Lung (tissue), 12 donors: ENCODE measurements around the gene STK11IP. TPM values are rescaled to one million over a fixed set of nuclear protein-coding genes. Genes with fewer than 3 reads are reported as not detected.

Experiments
- ATAC-seq: fragments of 200-7000 bp; cut with Tn5 transposase; one replicate; pipeline ENCODE4 v1.9.1; 2020; ENCODE audit warnings: moderate number of reproducible peaks; ENCODE audit not compliant: insufficient read depth, low FRiP score
- DNase-seq, 3 donors: peaks; one replicate each; pipeline ENCODE4 v3.0.0-alpha.2; 2013 to 2017
- H3K27ac ChIP-seq, 2 donors: one replicate each; pipeline ENCODE4 v1.5.1; 2013; ENCODE audit warnings: mild to moderate bottlenecking in 2 of 2, moderate library complexity in 2 of 2, control low read depth in 1 of 2, inconsistent platforms in 1 of 2, low read depth in 1 of 2, low read length in 1 of 2
- H3K27me3 ChIP-seq, 3 donors: one replicate each; pipeline ENCODE4 v1.5.1; 2013; ENCODE audit warnings: low read length in 2 of 3; ENCODE audit not compliant: control insufficient read depth in 3 of 3, insufficient read depth in 3 of 3
- H3K36me3 ChIP-seq, 4 donors: one replicate each; pipeline ENCODE4 v1.5.1; 2013; ENCODE audit warnings: low read length in 4 of 4, mild to moderate bottlenecking in 1 of 4, moderate library complexity in 1 of 4; ENCODE audit not compliant: control insufficient read depth in 4 of 4, insufficient read depth in 4 of 4
- H3K4me1 ChIP-seq, 5 donors: one replicate each; pipeline ENCODE4 v1.5.1; 2013; ENCODE audit warnings: low read length in 5 of 5, mild to moderate bottlenecking in 2 of 5, moderate library complexity in 1 of 5; ENCODE audit not compliant: control insufficient read depth in 5 of 5, insufficient read depth in 5 of 5
- H3K4me3 ChIP-seq: one replicate; pipeline ENCODE4 v1.5.1; 2013; ENCODE audit warnings: mild to moderate bottlenecking, control low read depth, moderate library complexity
- H3K9ac ChIP-seq, 2 donors: one replicate each; pipeline ENCODE4 v1.5.1; 2013; ENCODE audit warnings: low read length in 2 of 2, control low read depth in 1 of 2; ENCODE audit not compliant: insufficient read depth in 1 of 2
- H3K9me3 ChIP-seq, 4 donors: one replicate each; pipeline ENCODE4 v1.5.1; 2013; ENCODE audit warnings: low read length in 3 of 4, mild to moderate bottlenecking in 1 of 4, moderate library complexity in 1 of 4; ENCODE audit not compliant: control insufficient read depth in 4 of 4, insufficient read depth in 3 of 4
- CTCF ChIP-seq: IDR thresholded peaks from 2 replicates; pipeline ENCODE4 v1.5.1; 2012; ENCODE audit warnings: mild to moderate bottlenecking; ENCODE audit errors: control extremely low read depth, extremely low read depth
- WGBS, 2 donors: extraction: QIAGEN DNeasy Blood & Tissue Kit; methylation state at CpG; one replicate each; pipeline ENCODE4 v1.1.7; 2013; 5-methylcytosine and 5-hydroxymethylcytosine counted together
- polyA plus RNA-seq, 2 donors: library from polyadenylated mRNA; stranded (reverse); fragments of 200-250 nt; gene quantifications; one replicate each; pipeline ENCODE4 v1.2.1, GENCODE V29; 2013
- total RNA-seq, 2 donors: library from RNA; depleted of rRNA in 1 of 2; stranded (reverse); fragments of >200 nt in 1 of 2; gene quantifications; one replicate each; pipeline ENCODE4 v1.2.1, GENCODE V29; 2014 to 2021
- donor health status: control.
- donor health status: control.
- donor health status: Bipolar disorder and iron deficiency.
- donor health status: healthy.
- donor health status: DM: yes; HTN: yes; CAD: no.

The STK11IP gene
- total and polyA plus RNA-seq, 4 donors = 21.5 to 46.0 (median 23.1) TPM

GRCh38 chr2:219661955-219662395 is 64.3 kb downstream of the STK11IP start:
- DNase-seq = no peak
- H3K9me3 ChIP-seq = peaks cover 0 to 11% (median 1%) of the 10 kb centered on the region in 4 donors
- 84 to 90% methylated on average over 1 of the region's 1 CpG for WGBS, 2 donors
- no peak for ATAC-seq
- TF ChIP-seq CTCF = no peak
- no peak overlapping the region for H3K4me3 ChIP-seq
- H3K36me3 ChIP-seq = no peaks in the 10 kb centered on the region
- peaks cover 0 to 6% (median 0%) of the 10 kb centered on the region in 5 donors for H3K4me1 ChIP-seq
- peaks cover 0 to 2% (median 0%) of the 10 kb centered on the region in 3 donors for H3K27me3 ChIP-seq
- no peak overlapping the region for H3K27ac ChIP-seq
- no peak overlapping the region for H3K9ac ChIP-seq

GRCh38 chr2:219662566-219662965 is 64.9 kb downstream of the STK11IP start:
- peaks cover 0 to 11% (median 1%) of the 10 kb centered on the region in 4 donors for H3K9me3 ChIP-seq
- H3K27ac ChIP-seq = no peak overlapping the region

GRCh38 chr2:219663116-219663762 is 65.6 kb downstream of the STK11IP start:
- peaks cover 0 to 2% (median 0%) of the 10 kb centered on the region in 3 donors for H3K27me3 ChIP-seq
- peaks cover 0 to 6% (median 0%) of the 10 kb centered on the region in 5 donors for H3K4me1 ChIP-seq
- H3K36me3 ChIP-seq = no peaks in the 10 kb centered on the region
- ATAC-seq (no peak), DNase-seq (no peak)
- WGBS, 2 donors = 75 to 83% methylated on average over 11 of the region's 11 CpGs
- H3K4me3 ChIP-seq = no peak overlapping the region
- no peak overlapping the region for H3K27ac ChIP-seq
- TF ChIP-seq CTCF = no peak
- no peak overlapping the region for H3K9ac ChIP-seq
- peaks cover 0 to 11% (median 1%) of the 10 kb centered on the region in 4 donors for H3K9me3 ChIP-seq

More at GRCh38 chr2:219662566-219662965, 64.9 kb downstream of the STK11IP start:
- no peak overlapping the region for H3K4me3 ChIP-seq
- no peak for ATAC-seq
- H3K4me1 ChIP-seq = peaks cover 0 to 6% (median 0%) of the 10 kb centered on the region in 5 donors
- no peak for TF ChIP-seq CTCF
- no peaks in the 10 kb centered on the region for H3K36me3 ChIP-seq
- no peak for DNase-seq
- H3K27me3 ChIP-seq = peaks cover 0 to 2% (median 0%) of the 10 kb centered on the region in 3 donors
- no peak overlapping the region for H3K9ac ChIP-seq

GRCh38 chr2:219664041-219664440 is 66.4 kb downstream of the STK11IP start:
- Histone ChIP-seq H3K36me3 (no peaks in the 10 kb centered on the region), H3K27ac (no peak overlapping the region), H3K9ac (no peak overlapping the region), H3K9me3 (peaks cover 0 to 11% (median 1%) of the 10 kb centered on the region in 4 donors), H3K4me3 (no peak overlapping the region), H3K4me1 (peaks cover 0 to 6% (median 0%) of the 10 kb centered on the region in 5 donors), H3K27me3 (no peaks in the 10 kb centered on the region)
- WGBS, 2 donors = 86 to 91% methylated on average over 5 of the region's 5 CpGs
- DNase-seq (no peak), ATAC-seq (no peak)
- TF ChIP-seq CTCF = no peak
